Right lobe of liver (tissue), 6 donors: Measurements from ENCODE around the gene SPAG16. TPM values are rescaled to one million over a fixed set of nuclear protein-coding genes. Genes with fewer than 3 reads are reported as not detected.

Source experiments
- ATAC-seq, 4 donors: fragments of 200-7000 bp; cut with Tn5 transposase; one replicate each; pipeline ENCODE4 v1.9.1; 2020; ENCODE audit warnings: mild to moderate bottlenecking in 4 of 4, moderate library complexity in 4 of 4
- DNase-seq, 3 donors: peaks; one replicate each; pipeline ENCODE4 v3.0.0-alpha.2; 2020
- H3K27ac ChIP-seq, 3 donors: fragments of 200-600 bp; one replicate each; pipeline ENCODE4 v1.8.0; 2022
- H3K27me3 ChIP-seq, 2 donors: fragments of 200-600 bp; one replicate each; pipeline ENCODE4 v1.8.0; 2022
- H3K36me3 ChIP-seq, 4 donors: fragments of 200-600 bp; sonication (generic) in 1 of 4; one replicate each; pipeline versions ENCODE4 v1.5.1 to v1.8.0; 2017 to 2022; ENCODE audit warnings: control low read depth in 1 of 4
- H3K4me1 ChIP-seq, 4 donors: fragments of 200-600 bp; sonication (generic) in 1 of 4; one replicate each; pipeline versions ENCODE4 v1.5.1 to v1.8.0; 2017 to 2022; ENCODE audit warnings: control low read depth in 1 of 4
- H3K4me3 ChIP-seq, 3 donors: fragments of 200-600 bp; one replicate each; pipeline ENCODE4 v1.8.0; 2022
- H3K9me3 ChIP-seq, 4 donors: fragments of 200-600 bp; sonication (generic) in 1 of 4; one replicate each; pipeline versions ENCODE4 v1.5.1 to v1.8.0; 2017 to 2022; ENCODE audit warnings: control low read depth in 1 of 4
- POLR2A ChIP-seq: fragments of 450-650 bp; IDR thresholded peaks from one replicate; pipeline ENCODE4 v1.6.1; 2017; ENCODE audit warnings: antibody characterized with exemption, mild to moderate bottlenecking
- WGBS: methylation state at CpG from one replicate; pipeline ENCODE4 v1.1.6; 2018; ENCODE audit warnings: low coverage, low lambda C conversion rate; ENCODE audit not compliant: insufficient coverage; ENCODE audit errors: missing lambda C conversion rate; 5-methylcytosine and 5-hydroxymethylcytosine counted together
- intact Hi-C, 2 donors: fragments of 100-400 bp; cut with DNase I; formaldehyde crosslinking; loops; one replicate each; pipeline versions ENCODE4 v1.11.2 to v1.14.1; 2022
- total RNA-seq, 6 experiments: library from RNA; depleted of rRNA in 2 of 6; stranded (reverse); fragments of >200 nt in 2 of 6; fragmentation: NEBNext Ultra II Directional in 3 of 6; extraction: Animal tissue kit (Norgen Biotek cat#: 25700) in 3 of 6; gene quantifications; one replicate each; pipeline versions ENCODE4 v1.1.0 to v1.2.4, GENCODE V29; 2016 to 2023
- TF ChIP-seq, protein P1 (sequence below), 4 donors: fragments of 200-600 bp in 3 of 4; fragments of 450-650 bp in 1 of 4; IDR thresholded peaks; one replicate each; pipeline versions ENCODE4 v1.5.1 to v1.8.0; 2016 to 2022; ENCODE audit warnings: antibody characterized with exemption in 4 of 4, mild to moderate bottlenecking in 2 of 4
- donor health status: DM: no; HTN: yes; CAD: no.
- donor health status: DM: no; HTN: no; CAD: no.
- donor health status: DM: no; HTN: no; CAD: no.
- donor health status: DM: no; HTN: yes; CAD: no.
- donor health status: DM: no; HTN: yes; CAD: no.

The SPAG16 gene
- total RNA-seq, 6 experiments from 2014 or later = 7.2 to 15.3 (median 9.0) TPM

DNA sequence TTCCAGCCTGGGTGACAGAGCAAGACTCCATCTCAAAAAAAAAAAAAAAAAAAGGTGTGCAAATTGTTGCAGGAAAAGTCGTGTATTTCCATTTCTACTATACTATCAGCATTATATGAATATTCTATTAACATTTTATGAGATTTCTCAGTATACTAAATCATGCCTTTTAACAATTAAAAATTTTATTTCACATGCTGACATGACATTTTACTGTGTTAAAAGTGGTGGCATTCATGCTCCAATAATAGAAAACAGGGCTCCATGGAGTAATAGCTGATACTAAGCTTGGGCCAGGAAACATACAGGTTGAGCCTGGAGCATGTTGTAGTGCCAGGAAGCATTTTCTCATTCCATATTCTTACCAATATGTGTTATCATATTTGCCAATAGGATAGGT is 141.4 kb downstream of the SPAG16 start:
- TF ChIP-seq POLR2A = no peak
- TF ChIP-seq, protein P1, sequence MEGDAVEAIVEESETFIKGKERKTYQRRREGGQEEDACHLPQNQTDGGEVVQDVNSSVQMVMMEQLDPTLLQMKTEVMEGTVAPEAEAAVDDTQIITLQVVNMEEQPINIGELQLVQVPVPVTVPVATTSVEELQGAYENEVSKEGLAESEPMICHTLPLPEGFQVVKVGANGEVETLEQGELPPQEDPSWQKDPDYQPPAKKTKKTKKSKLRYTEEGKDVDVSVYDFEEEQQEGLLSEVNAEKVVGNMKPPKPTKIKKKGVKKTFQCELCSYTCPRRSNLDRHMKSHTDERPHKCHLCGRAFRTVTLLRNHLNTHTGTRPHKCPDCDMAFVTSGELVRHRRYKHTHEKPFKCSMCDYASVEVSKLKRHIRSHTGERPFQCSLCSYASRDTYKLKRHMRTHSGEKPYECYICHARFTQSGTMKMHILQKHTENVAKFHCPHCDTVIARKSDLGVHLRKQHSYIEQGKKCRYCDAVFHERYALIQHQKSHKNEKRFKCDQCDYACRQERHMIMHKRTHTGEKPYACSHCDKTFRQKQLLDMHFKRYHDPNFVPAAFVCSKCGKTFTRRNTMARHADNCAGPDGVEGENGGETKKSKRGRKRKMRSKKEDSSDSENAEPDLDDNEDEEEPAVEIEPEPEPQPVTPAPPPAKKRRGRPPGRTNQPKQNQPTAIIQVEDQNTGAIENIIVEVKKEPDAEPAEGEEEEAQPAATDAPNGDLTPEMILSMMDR (IDR thresholded peaks at IDR 0.05) = no peak
- Histone ChIP-seq H3K27ac (no peak overlapping the region), H3K9me3 (no peaks in the 10 kb centered on the region), H3K36me3 (no peaks in the 10 kb centered on the region), H3K4me3 (no peak overlapping the region), H3K27me3 (no peaks in the 10 kb centered on the region), H3K4me1 (no peaks in the 10 kb centered on the region)
- WGBS = 50% methylated on average over 1 of the region's 1 CpG
- DNase-seq (no peak), ATAC-seq (no peak)
- intact Hi-C loops = no loop called here

DNA sequence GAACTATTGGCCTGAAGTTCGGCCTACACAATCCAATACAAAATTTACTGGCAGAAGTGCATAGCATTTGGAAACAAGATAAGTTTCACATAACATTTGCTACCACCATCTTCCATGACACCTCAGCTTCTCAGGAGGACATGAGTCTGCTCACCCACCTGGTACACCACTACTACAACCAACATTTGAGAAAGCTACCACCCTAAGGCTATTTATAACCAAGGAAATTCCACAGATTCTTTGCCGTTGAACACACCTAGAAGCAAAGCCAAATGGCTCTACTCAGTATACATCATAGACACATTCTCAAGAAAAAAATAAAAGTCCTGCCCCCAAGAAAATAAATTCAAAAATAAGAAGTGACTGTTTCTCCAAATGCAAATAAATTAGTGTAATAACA is 145.3 kb downstream of the SPAG16 start:
- no peak overlapping the region for H3K4me3 ChIP-seq

DNA sequence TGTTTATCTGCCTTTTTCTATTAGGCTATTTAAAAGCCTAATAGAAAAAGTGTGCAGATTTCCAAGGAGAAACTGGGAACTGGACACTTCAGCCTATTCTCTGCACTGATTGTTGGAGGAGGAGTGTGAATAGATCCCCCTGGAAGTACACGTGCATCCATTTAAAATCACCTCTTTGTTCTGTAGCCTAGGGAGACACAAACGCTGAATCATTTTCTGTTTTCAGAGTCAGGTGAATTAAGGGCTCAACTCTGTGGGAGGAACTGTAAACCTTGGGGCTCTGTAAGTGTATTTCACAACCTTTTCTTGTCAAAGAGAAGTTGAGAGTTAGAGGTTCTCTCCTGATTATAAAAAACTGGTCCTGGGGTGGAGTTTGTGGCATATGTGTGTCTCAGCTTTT is 159.7 kb downstream of the SPAG16 start:
- WGBS = 73% methylated on average over 2 of the region's 2 CpGs
- TF ChIP-seq POLR2A = no peak
- TF ChIP-seq, protein P1 (IDR thresholded peaks at IDR 0.05) = no peak
- DNase-seq (no peak), ATAC-seq (no peak)
- Histone ChIP-seq H3K27me3 (no peaks in the 10 kb centered on the region), H3K4me3 (no peak overlapping the region), H3K9me3 (no peaks in the 10 kb centered on the region), H3K36me3 (no peaks in the 10 kb centered on the region), H3K4me1 (no peaks in the 10 kb centered on the region), H3K27ac (no peak overlapping the region)
- intact Hi-C loops = no loop called here

More for the DNA sequence above, 145.3 kb downstream of the SPAG16 start:
- Histone ChIP-seq H3K27me3 (no peaks in the 10 kb centered on the region), H3K36me3 (no peaks in the 10 kb centered on the region), H3K9me3 (no peaks in the 10 kb centered on the region), H3K4me1 (no peaks in the 10 kb centered on the region), H3K27ac (no peak overlapping the region)
- TF ChIP-seq POLR2A = no peak
- TF ChIP-seq, protein P1 (IDR thresholded peaks at IDR 0.05) = no peak
- no peak for DNase-seq
- no peak for ATAC-seq
- WGBS = 86% methylated on average over 2 of the region's 2 CpGs
- intact Hi-C loops = no loop called here

DNA sequence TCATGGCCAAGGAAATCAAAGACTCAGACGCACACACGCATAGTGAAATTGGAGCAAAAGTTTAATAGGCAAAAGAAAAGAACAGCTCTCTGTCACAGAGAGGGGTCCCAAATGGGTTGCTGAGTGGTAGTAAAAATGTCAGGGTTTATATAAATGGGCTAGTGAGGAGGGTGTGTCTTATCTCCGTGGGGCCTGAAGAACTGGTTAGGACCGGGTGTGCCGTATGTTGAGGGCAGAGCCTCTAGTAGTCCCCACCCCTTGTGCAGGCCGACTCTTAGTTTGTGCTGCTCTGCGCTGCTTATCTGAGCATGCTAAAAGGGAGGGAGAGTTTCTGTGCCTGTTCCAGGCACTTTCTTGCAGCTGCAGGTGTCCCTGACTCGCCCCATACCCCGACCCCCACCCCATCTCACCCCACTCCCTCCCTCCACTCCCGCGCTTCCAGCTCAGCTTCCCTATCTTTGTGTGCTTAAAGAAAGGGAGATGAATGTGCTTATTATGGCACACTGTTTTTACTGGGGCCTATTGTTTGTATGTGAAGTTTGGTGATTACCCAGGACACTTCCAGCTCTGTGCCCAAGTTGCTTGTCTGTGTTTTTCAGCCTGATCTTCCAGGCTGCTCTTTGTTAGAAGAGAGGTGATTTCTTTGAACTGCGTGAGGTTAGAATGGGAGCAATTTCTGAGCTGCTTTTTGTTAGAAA is 167.4 kb downstream of the SPAG16 start:
- WGBS = 76% methylated on average over 5 of the region's 12 CpGs
- Histone ChIP-seq H3K36me3 (no peaks in the 10 kb centered on the region), H3K27ac (no peak overlapping the region), H3K4me3 (no peak overlapping the region), H3K9me3 (no peaks in the 10 kb centered on the region), H3K27me3 (no peaks in the 10 kb centered on the region), H3K4me1 (no peaks in the 10 kb centered on the region)
- intact Hi-C loops = loop anchor here in 1 of 2 donors (5.0 kb wide), 1 partner anchor 271 kb away; no protein-coding TSS in a partner anchor
- ATAC-seq (no peak), DNase-seq (no peak)
- TF ChIP-seq, protein P1 (IDR thresholded peaks at IDR 0.05) = no peak
- TF ChIP-seq POLR2A = no peak
